C4-2B (cell line): ENCODE measurements around the gene IQGAP2.
"Not testable (repeated sequence)": the region's sequence is repeated elsewhere in the genome, so short reads cannot be mapped to it uniquely, and the experiment has no call there.

Experiments used
- H3K27ac ChIP-seq: fragments of 450-650 bp; 2 replicates; pipeline ENCODE4 v1.5.1; 2017
- ZFX ChIP-seq: fragments of 450-650 bp; IDR thresholded peaks from 2 replicates; pipeline ENCODE4 v1.6.1; 2017
- TF ChIP-seq, protein P1 (sequence below): fragments of 450-650 bp; conservative IDR thresholded peaks from 2 replicates; pipeline ENCODE4 v1.5.1; 2017; ENCODE audit warnings: mild to moderate bottlenecking

IQGAP2 gene

GRCh38 chr5:76600716-76601115 lies 197.6 kb downstream of the IQGAP2 start:
- no peak for TF ChIP-seq ZFX
- TF ChIP-seq, protein P1, sequence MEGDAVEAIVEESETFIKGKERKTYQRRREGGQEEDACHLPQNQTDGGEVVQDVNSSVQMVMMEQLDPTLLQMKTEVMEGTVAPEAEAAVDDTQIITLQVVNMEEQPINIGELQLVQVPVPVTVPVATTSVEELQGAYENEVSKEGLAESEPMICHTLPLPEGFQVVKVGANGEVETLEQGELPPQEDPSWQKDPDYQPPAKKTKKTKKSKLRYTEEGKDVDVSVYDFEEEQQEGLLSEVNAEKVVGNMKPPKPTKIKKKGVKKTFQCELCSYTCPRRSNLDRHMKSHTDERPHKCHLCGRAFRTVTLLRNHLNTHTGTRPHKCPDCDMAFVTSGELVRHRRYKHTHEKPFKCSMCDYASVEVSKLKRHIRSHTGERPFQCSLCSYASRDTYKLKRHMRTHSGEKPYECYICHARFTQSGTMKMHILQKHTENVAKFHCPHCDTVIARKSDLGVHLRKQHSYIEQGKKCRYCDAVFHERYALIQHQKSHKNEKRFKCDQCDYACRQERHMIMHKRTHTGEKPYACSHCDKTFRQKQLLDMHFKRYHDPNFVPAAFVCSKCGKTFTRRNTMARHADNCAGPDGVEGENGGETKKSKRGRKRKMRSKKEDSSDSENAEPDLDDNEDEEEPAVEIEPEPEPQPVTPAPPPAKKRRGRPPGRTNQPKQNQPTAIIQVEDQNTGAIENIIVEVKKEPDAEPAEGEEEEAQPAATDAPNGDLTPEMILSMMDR: no peak

DNA sequence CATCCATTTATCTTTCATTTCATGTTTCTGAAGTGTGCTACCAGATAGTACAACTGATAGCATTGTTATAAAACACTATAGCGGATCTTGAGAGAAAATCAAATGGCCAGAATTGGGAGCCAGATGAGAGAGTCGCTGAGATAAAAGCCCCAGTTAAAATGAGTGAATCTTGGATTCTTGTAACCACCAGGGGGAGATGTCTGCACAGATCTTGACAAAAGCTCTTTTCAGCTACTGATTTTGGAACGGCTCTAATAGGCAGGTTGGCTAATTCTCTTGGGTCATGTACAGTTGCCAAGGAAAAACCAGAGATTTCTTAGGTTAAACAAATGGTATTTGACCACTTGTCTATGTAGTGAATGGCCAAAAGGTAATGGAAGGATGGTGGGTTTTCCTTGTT lies 198.4 kb downstream of the IQGAP2 start:
- TF ChIP-seq, protein P1: peak; percentile 82
- no peak for TF ChIP-seq ZFX
- H3K27ac ChIP-seq: no peak overlapping the region

More at GRCh38 chr5:76600716-76601115, 197.6 kb downstream of the IQGAP2 start:
- no peak overlapping the region for H3K27ac ChIP-seq

- H3K27ac ChIP-seq: no peak overlapping the region
- no peak for TF ChIP-seq ZFX
- TF ChIP-seq, protein P1: no peak
Observed at GRCh38 chr5:76602094-76602726, 199.1 kb downstream of the IQGAP2 start.

- not testable (repeated sequence) for H3K27ac ChIP-seq
Observed at GRCh38 chr5:76603991-76604390, 200.9 kb downstream of the IQGAP2 start.

DNA sequence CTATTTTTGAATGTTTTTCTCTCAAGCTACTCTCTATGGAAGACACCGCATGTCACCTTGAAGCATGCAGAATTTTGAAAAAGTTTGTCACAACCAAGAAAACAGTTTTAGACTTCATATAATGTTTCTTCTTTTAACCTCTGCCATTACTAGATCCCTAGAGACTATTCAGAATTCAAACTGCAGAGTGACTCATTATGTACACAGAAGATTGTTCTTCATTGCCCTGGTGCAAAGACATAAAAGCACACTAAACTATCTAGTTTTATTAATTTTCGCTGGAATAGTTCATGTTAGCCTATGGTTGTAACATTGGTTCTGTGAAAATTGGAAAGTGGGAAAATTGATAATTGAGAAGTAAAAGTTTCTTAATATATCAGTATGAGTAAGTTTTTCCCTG lies 201.8 kb downstream of the IQGAP2 start:
- H3K27ac ChIP-seq: no peak overlapping the region
- TF ChIP-seq, protein P1: no peak

- no peak for TF ChIP-seq ZFX
- TF ChIP-seq, protein P1: no peak
Observed at GRCh38 chr5:76606701-76607100, 203.6 kb downstream of the IQGAP2 start.

DNA sequence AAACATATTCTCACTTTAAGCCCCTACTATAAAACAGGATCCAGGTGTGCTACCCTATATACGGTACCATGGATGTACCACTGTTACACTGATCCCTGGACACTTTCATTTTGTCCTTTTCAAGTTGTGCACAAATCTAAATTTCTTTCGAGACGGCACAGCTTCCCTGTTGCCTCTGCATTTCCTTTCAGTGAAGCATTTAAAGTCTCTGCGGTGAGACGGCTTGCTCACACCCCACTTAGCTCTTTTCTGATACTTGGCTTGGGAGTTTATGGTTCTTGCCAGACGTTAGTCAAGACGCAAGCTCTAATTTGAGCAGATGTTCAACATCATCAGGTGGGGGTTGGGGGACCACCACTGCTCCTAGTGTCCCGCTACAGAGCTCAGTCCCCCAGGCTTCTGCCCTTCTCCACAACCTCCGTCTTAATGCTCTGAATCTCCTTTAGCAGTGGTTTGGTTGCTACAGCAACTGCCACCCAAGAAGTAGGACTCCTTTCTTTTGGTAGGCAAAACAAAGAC lies 204.3 kb downstream of the IQGAP2 start:
- H3K27ac ChIP-seq: no peak overlapping the region
- TF ChIP-seq ZFX: no peak
- TF ChIP-seq, protein P1: no peak

More at GRCh38 chr5:76606701-76607100, 203.6 kb downstream of the IQGAP2 start:
- no peak overlapping the region for H3K27ac ChIP-seq

DNA sequence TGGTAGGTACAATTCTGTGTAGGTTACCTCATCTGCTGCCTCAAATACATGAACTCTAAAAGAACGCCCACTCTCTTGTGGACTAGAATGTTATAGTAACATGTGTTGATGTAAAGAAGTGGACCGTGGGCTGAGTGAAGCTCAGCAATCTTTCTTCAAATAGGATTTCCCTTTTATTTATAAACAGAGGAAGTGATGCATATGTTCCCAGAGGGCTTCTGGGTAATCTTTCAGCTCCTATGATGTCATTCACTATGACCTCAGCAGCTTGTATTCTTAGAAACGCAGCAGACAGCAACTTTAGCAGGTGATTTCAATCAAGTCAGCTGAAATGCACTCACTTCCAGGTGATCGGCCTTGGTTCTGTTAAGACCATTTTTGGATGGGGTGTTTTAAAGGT lies 205.7 kb downstream of the IQGAP2 start:
- H3K27ac ChIP-seq: no peak overlapping the region
- TF ChIP-seq ZFX: no peak
- TF ChIP-seq, protein P1: no peak
